Measurements from ENCODE around the gene PI4KA. TPM values are rescaled to one million over a fixed set of nuclear protein-coding genes. Genes with fewer than 3 reads are reported as not detected.

The PI4KA gene
- total RNA-seq, 1 donor from 2014 or later, result 110 TPM

GRCh38 chr22:20865875-20866445 lies 7.3 kb upstream of the PI4KA start:
- no peak for DNase-seq (ENCODE audit: low spot score in 2 of 2, unreplicated experiment in 2 of 2)
- Mint-ChIP-seq H3K9me3 (no peaks in the 10 kb centered on the region), H3K27ac (no peak overlapping the region), H3K27me3 (ENCODE audit: low read depth) (no peaks in the 10 kb centered on the region), H3K36me3 (peaks cover 11% of the 10 kb centered on the region), H3K4me3 (no peak overlapping the region), H3K4me1 (peaks cover 21% of the 10 kb centered on the region)
- TF ChIP-seq CTCF (IDR thresholded peaks at IDR 0.05; ENCODE audit: unreplicated experiment), result no peak

GRCh38 chr22:20865331-20865730 lies 6.7 kb upstream of the PI4KA start:
- peaks cover 11% of the 10 kb centered on the region for H3K36me3 Mint-ChIP-seq

GRCh38 chr22:20864186-20864908 lies 5.7 kb upstream of the PI4KA start:
- Mint-ChIP-seq H3K36me3 (peaks cover 11% of the 10 kb centered on the region), H3K27me3 (ENCODE audit: low read depth) (no peaks in the 10 kb centered on the region), H3K27ac (no peak overlapping the region), H3K9me3 (no peaks in the 10 kb centered on the region), H3K4me1 (peaks cover 27% of the 10 kb centered on the region), H3K4me3 (no peak overlapping the region)
- no peak for DNase-seq (ENCODE audit: low spot score in 2 of 2, unreplicated experiment in 2 of 2)
- TF ChIP-seq CTCF (IDR thresholded peaks at IDR 0.05; ENCODE audit: unreplicated experiment), result no peak

More at GRCh38 chr22:20865331-20865730, 6.7 kb upstream of the PI4KA start:
- peaks cover 21% of the 10 kb centered on the region for H3K4me1 Mint-ChIP-seq
- no peak for DNase-seq (ENCODE audit: low spot score in 2 of 2, unreplicated experiment in 2 of 2)
- H3K27ac Mint-ChIP-seq, result no peak overlapping the region
- no peaks in the 10 kb centered on the region for H3K27me3 Mint-ChIP-seq (ENCODE audit: low read depth)
- no peak overlapping the region for H3K4me3 Mint-ChIP-seq
- no peak for TF ChIP-seq CTCF (IDR thresholded peaks at IDR 0.05; ENCODE audit: unreplicated experiment)
- no peaks in the 10 kb centered on the region for H3K9me3 Mint-ChIP-seq

- Mint-ChIP-seq H3K27me3 (ENCODE audit: low read depth) (no peaks in the 10 kb centered on the region), H3K4me3 (no peak overlapping the region), H3K27ac (no peak overlapping the region), H3K36me3 (peaks cover 9% of the 10 kb centered on the region), H3K4me1 (peaks cover 26% of the 10 kb centered on the region), H3K9me3 (no peaks in the 10 kb centered on the region)
- DNase-seq (ENCODE audit: low spot score in 2 of 2, unreplicated experiment in 2 of 2), result no peak
- no peak for TF ChIP-seq CTCF (IDR thresholded peaks at IDR 0.05; ENCODE audit: unreplicated experiment)
These were observed 4.8 kb upstream of the PI4KA start for GRCh38 chr22:20863366-20863765.

DNA sequence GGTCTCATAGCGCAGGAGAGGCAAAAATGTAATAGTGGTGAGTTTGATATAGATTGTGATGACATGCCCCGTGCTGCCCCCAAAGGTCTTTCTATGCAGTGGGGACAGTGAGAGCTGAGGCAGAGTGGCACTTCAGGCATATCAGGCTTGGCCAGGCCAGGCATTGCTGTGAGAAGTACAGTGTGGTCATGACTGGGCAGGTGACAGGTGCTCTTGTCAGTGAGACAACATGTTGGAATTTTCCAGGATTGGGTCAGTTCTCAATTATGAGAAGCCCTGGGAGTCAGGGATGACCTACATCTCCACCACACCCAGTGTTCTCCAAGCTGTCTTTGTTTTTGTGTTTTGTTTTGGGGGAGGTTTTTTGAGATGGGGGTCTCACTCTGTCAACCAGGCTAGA lies 3.9 kb upstream of the PI4KA start:
- Mint-ChIP-seq H3K4me1 (peaks cover 24% of the 10 kb centered on the region), H3K4me3 (no peak overlapping the region), H3K27ac (no peak overlapping the region), H3K36me3 (peaks cover 9% of the 10 kb centered on the region), H3K27me3 (ENCODE audit: low read depth) (no peaks in the 10 kb centered on the region), H3K9me3 (no peaks in the 10 kb centered on the region)
- TF ChIP-seq CTCF (IDR thresholded peaks at IDR 0.05; ENCODE audit: unreplicated experiment), result no peak
- no peak for DNase-seq (ENCODE audit: low spot score in 2 of 2, unreplicated experiment in 2 of 2)

Data from mesothelial cell of epicardium (in vitro differentiated cells).